SU-DHL-6 (cell line): ENCODE results near the gene PTRH1.

Experiments used
- H2AFZ ChIP-seq: fragments of 200-600 bp; sonication (generic); 2 replicates; pipeline ENCODE4 v1.6.1; 2014; ENCODE audit warnings: low read depth, mild to moderate bottlenecking, moderate library complexity, mixed read lengths, antibody characterized with exemption, low read length; ENCODE audit not compliant: severe bottlenecking
- H3F3A ChIP-seq: fragments of 200-600 bp; shearing (Covaris generic); 2 replicates; pipeline ENCODE4 v1.6.0; 2016; ENCODE audit warnings: antibody characterized with exemption, mild to moderate bottlenecking; ENCODE audit not compliant: insufficient read depth
- H3K27ac ChIP-seq: fragments of 200-600 bp; sonication (generic); 2 replicates; pipeline ENCODE4 v1.5.1; 2016; ENCODE audit warnings: low read depth, mild to moderate bottlenecking, low read length, moderate library complexity, mixed read lengths
- H3K27me3 ChIP-seq: fragments of 200-600 bp; sonication (generic), shearing (Covaris generic); 2 replicates; pipeline ENCODE4 v1.6.0; 2014; ENCODE audit warnings: mild to moderate bottlenecking, low read length
- H3K36me3 ChIP-seq: fragments of 200-600 bp; sonication (generic); 2 replicates; pipeline ENCODE4 v1.6.1; 2014; ENCODE audit warnings: mild to moderate bottlenecking, low read length, mixed read lengths
- H3K4me2 ChIP-seq: fragments of 300-600, 200-600 bp; shearing (Covaris generic), sonication (generic); 2 replicates; pipeline ENCODE4 v1.6.0; 2014; ENCODE audit warnings: low read length, low read depth, mild to moderate bottlenecking; ENCODE audit not compliant: poor library complexity, severe bottlenecking
- H3K4me3 ChIP-seq: fragments of 200-600 bp; sonication (generic); 2 replicates; pipeline ENCODE4 v1.5.1; 2014; ENCODE audit warnings: antibody characterized with exemption, low read length, mild to moderate bottlenecking, mixed read lengths; ENCODE audit not compliant: insufficient read depth, poor library complexity, severe bottlenecking
- H3K79me2 ChIP-seq: fragments of 200-600 bp; sonication (generic); 2 replicates; pipeline ENCODE4 v1.6.1; 2014; ENCODE audit warnings: mild to moderate bottlenecking, low read length, moderate library complexity; ENCODE audit not compliant: insufficient read depth
- H3K9ac ChIP-seq: fragments of 200-600 bp; sonication (generic); 2 replicates; pipeline ENCODE4 v1.7.0; 2014; ENCODE audit warnings: mild to moderate bottlenecking, low read length
- H3K9me2 ChIP-seq: fragments of 200-600 bp; sonication (generic); replicated peaks from 2 replicates; pipeline ENCODE4 v1.6.1; 2014; ENCODE audit warnings: low read length; ENCODE audit not compliant: insufficient read depth
- H3K9me3 ChIP-seq: fragments of 200-600 bp; sonication (generic); 2 replicates; pipeline ENCODE4 v1.6.1; 2014; ENCODE audit warnings: low read length, mixed read lengths; ENCODE audit not compliant: insufficient read depth
- H4K20me1 ChIP-seq: fragments of 200-600 bp; sonication (generic); 2 replicates; pipeline ENCODE4 v1.6.1; 2014; ENCODE audit warnings: low read depth, mild to moderate bottlenecking, antibody characterized with exemption, low read length, moderate library complexity, mixed read lengths
- EZH2phosphoT487 ChIP-seq: fragments of 200-600 bp; sonication (generic), shearing (Covaris generic); conservative IDR thresholded peaks from 2 replicates; pipeline ENCODE4 v1.6.1; 2018; ENCODE audit warnings: mild to moderate bottlenecking, antibody characterized with exemption, low read length, moderate library complexity, mixed read lengths
- TF ChIP-seq, protein P1 (sequence below): fragments of 200-600 bp; sonication (generic); IDR thresholded peaks from one replicate; pipeline ENCODE4 v1.5.1; 2017; ENCODE audit warnings: antibody characterized with exemption, mild to moderate bottlenecking, low read length, moderate library complexity; ENCODE audit not compliant: insufficient read depth, poor library complexity, severe bottlenecking

PTRH1 gene

DNA sequence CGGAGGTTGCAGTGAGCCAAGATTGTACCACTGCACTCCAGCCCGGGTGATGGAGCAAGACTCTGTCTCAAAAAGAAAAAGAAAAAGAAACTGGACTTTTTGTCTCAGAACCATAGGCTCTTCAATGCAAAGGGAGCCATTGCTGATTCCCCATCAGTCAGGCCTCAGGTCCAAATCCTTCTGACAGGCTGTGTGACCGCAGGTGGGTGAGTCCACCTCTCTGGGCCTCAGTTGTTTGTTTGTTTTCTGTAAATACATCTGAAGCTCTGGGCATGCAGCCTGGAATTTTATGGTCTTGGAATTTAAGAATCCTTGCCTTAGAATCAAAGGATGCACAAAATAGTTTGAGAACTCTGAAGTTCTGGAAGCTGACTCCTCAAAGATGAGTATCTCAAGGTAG is 40.8 kb upstream of the PTRH1 start:
- no peaks in the 10 kb centered on the region for H3K9me3 ChIP-seq
- H3K27ac ChIP-seq: no peak overlapping the region
- TF ChIP-seq, protein P1, sequence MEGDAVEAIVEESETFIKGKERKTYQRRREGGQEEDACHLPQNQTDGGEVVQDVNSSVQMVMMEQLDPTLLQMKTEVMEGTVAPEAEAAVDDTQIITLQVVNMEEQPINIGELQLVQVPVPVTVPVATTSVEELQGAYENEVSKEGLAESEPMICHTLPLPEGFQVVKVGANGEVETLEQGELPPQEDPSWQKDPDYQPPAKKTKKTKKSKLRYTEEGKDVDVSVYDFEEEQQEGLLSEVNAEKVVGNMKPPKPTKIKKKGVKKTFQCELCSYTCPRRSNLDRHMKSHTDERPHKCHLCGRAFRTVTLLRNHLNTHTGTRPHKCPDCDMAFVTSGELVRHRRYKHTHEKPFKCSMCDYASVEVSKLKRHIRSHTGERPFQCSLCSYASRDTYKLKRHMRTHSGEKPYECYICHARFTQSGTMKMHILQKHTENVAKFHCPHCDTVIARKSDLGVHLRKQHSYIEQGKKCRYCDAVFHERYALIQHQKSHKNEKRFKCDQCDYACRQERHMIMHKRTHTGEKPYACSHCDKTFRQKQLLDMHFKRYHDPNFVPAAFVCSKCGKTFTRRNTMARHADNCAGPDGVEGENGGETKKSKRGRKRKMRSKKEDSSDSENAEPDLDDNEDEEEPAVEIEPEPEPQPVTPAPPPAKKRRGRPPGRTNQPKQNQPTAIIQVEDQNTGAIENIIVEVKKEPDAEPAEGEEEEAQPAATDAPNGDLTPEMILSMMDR: no peak
- no peak for TF ChIP-seq EZH2phosphoT487
- H2AFZ ChIP-seq: no peak overlapping the region
- H3K4me2 ChIP-seq: no peak overlapping the region
- no peak overlapping the region for H3K4me3 ChIP-seq
- H3K9me2 ChIP-seq: no peaks in the 10 kb centered on the region
- H3K9ac ChIP-seq: no peak overlapping the region
- H3F3A ChIP-seq: no peaks in the 10 kb centered on the region
- no peaks in the 10 kb centered on the region for H3K79me2 ChIP-seq
- no peaks in the 10 kb centered on the region for H4K20me1 ChIP-seq
- no peaks in the 10 kb centered on the region for H3K36me3 ChIP-seq
- H3K27me3 ChIP-seq: no peaks in the 10 kb centered on the region

GRCh38 chr9:127755061-127756060 is 39.9 kb upstream of the PTRH1 start:
- no peaks in the 10 kb centered on the region for H3K9me2 ChIP-seq
- no peaks in the 10 kb centered on the region for H3K36me3 ChIP-seq
- no peak overlapping the region for H3K27ac ChIP-seq
- H3K9ac ChIP-seq: no peak overlapping the region
- no peaks in the 10 kb centered on the region for H3K79me2 ChIP-seq
- no peak overlapping the region for H3K4me3 ChIP-seq
- no peak overlapping the region for H3K4me2 ChIP-seq
- no peaks in the 10 kb centered on the region for H3K9me3 ChIP-seq
- TF ChIP-seq EZH2phosphoT487: no peak
- TF ChIP-seq, protein P1: no peak
- no peaks in the 10 kb centered on the region for H3K27me3 ChIP-seq
- no peaks in the 10 kb centered on the region for H4K20me1 ChIP-seq
- H3F3A ChIP-seq: no peaks in the 10 kb centered on the region
- no peak overlapping the region for H2AFZ ChIP-seq

DNA sequence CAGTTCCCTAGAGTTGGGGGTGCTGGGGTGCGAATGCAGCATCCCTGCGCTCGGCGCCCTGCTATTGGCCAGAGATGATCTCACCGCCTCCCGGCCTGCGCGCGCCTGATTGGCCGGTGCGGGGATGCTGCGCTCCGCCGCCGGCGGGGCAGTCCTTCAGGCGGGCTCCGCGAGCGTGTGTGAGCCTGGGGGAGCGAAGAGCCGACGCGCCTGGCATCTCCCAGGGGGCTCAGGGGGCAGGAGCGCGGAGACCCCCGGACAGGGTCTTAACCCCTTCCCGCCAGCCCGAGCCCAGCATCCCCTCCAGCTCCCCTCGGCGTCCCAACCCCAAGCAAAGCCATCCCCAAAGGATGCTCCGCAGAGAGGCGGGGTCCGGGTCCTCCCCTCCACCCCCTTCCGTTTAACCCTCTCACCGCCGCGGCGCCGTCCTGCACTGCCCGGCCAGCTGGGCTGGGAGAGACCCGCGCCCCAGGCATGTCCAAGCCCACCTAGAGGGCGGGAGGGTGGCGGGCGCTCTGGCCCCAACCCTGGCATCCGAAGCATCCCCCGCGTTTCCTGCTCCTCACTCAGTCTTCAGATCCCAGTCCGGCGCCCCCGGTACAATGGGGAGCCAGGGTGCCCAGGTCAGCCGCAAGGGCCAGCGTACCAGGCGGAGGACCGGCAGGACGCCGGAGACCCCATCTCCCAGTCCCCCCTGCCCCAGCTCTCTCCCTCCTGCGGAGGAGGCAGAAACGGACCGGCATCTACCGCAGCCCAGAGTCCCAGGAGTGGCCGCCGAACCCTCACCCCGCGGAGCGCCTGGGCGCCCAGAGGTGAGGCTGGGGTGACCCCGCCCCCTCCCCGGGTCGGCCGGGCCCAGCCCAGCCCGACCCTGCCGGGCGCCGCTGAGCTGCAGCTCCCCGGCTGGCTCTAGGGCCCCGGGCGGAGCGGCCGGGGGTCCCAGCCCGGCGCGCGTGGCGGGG is 38.9 kb upstream of the PTRH1 start:
- Histone ChIP-seq H3K9me2 (no peaks in the 10 kb centered on the region), H3K36me3 (no peaks in the 10 kb centered on the region), H2AFZ (no peak overlapping the region), H3K27me3 (no peaks in the 10 kb centered on the region), H3K9me3 (no peaks in the 10 kb centered on the region), H3K9ac (no peak overlapping the region), H3K4me3 (no peak overlapping the region), H3K27ac (no peak overlapping the region), H3K79me2 (no peaks in the 10 kb centered on the region), H3K4me2 (no peak overlapping the region), H4K20me1 (no peaks in the 10 kb centered on the region), H3F3A (no peaks in the 10 kb centered on the region)
- TF ChIP-seq, protein P1: no peak
- TF ChIP-seq EZH2phosphoT487: no peak
